Mesenteric fat pad (tissue), 1 donor: Measurements from ENCODE around the gene PARP8. TPM values are rescaled to one million over a fixed set of nuclear protein-coding genes. Genes with fewer than 3 reads are reported as not detected.
"Not testable (repeated sequence)": the region's sequence is repeated elsewhere in the genome, so short reads cannot be mapped to it uniquely, and the experiment has no call there.

Experiments used
- DNase-seq: peaks from one replicate; pipeline ENCODE4 v3.0.0-alpha.2; 2020; ENCODE audit warnings: low spot score
- total RNA-seq: library from RNA; stranded (reverse); fragmentation: NEBNext Ultra II Directional; extraction: Animal tissue kit (Norgen Biotek cat#: 25700); gene quantifications from one replicate; pipeline ENCODE4 v1.2.1, GENCODE V29; 2021
- donor health status: DM: yes; HTN: yes; CAD: no.

PARP8 gene
- total RNA-seq, 1 donor from 2014 or later: 28.0 TPM

DNA sequence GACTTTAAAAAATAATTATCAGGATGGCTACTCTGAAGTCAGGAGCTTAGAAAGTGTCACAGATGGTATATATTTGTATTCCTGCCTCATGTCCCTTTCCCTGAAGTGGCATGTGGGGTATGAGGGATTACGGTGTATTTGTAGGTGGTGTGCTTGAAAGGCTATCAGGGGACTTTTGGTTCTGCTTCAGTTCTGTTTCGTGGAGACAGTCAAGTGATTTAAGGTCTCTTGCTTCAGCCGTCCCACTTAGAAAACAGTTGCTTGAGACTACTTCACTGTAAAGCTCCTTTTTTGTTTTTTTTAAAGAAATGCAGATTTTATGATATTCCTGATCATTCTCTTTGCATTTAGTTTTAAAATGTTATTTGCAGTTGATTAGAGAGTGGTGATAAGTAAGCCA lies 18.3 kb downstream of the PARP8 start:
- DNase-seq: no peak

DNA sequence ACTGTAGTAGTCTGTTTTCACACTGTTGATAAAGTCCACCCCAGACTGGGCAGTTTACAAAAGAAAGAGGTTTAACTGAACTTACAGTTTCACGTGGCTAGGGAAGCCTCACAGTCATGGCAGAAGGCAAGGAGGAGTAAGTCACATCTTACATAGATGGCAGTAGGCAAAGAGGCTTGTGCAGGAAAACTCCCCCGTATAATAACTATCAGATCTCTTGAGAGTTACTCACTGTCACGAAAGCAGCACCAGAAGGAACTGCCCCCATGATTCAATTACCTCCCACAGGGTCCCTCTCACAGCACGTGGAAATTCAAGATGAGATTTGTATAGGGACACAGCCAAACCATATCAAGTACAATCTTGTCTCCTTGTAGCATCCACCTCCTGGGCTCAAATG lies 21.1 kb downstream of the PARP8 start:
- no peak for DNase-seq

DNA sequence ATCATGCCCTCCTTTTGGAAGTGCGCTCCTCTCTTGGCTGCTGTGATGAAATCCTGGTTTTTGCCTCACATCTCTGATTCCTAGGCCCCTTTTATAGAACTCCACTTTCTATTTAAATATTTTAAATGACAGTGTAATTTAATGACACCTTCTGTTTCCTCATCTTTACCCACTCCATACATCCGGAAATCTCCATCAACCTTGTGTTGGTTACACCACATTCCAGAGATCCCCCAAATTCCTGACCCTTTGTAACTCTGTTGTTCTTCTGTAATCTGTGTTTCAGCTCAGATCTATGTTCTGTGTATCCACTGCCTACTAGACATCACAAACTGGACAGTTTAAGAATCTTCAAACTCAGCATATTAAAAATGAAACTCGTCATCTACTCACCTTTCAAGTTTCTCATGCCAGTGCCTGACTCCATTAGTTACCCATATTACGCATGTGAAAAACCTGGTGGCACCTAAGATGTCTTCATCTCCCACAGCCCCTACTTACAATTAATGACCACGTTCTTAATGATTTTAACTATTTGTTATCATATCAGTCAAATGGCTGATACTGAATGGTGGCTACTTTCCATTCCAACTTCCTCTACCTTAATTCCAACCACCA lies 25.1 kb downstream of the PARP8 start:
- no peak for DNase-seq

DNA sequence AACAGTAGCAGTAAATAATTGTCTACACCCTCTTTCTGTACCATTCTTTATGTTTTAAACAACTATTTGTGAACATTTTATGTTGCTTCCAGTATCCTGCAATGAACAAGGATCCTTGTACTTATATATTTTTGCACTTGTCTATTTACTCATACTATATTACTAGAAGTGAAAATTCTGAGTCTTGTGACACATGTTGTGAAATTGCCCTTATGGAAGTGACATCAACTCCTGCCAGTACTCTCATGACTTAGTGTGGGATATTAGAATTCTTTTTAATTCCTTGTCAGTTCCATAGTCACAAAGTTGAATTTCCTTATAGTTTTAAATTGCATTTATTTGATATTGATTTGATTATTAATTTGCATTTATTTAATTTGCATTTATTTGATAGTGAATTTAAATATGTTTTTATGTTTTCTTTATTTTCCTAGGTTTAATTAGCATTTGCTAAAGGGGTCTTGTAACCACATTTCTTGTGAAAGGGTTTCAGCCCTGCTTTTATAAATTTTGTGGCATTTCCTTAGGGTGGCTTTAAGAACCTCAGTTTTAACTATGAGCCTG lies 27.7 kb downstream of the PARP8 start:
- DNase-seq: no peak

DNA sequence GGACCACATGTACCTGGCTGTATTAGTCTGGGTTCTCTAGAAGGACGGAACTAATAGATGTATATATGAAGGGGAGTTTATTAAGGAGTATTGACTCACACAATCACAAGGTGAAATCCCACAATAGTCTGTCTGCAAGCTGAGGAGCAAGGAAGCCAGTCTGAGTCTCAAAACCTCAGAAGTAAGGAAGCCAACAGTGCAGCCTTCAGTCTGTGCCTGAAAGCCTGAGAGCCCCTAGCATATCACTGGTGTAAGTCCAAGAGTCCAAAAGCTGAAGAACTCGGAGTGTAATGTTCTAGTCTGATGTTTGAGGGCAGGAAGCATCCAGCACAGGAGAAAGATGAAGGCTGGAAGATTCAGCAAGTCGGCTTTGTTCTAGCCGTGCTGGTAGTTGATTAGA lies 28.2 kb downstream of the PARP8 start:
- DNase-seq: not testable (repeated sequence)

DNA sequence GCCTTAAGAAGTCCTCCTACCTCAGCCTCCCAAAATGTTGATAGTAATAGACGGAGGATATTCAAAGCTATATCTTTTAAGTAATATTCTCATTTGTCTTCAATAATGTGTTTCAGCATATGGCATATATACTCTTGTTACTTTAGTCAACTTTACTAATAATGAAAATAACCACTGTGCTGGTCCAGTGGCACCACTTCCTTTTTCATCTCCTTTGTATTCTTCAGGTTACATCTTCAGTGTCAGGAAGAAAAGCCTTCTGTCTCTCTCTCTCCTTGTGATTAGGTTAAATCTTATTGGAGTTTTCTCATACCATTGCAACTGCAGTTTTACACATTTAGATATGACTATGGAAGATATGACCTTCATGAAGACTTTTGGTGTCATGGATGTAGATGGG lies 31.3 kb downstream of the PARP8 start:
- DNase-seq: no peak

DNA sequence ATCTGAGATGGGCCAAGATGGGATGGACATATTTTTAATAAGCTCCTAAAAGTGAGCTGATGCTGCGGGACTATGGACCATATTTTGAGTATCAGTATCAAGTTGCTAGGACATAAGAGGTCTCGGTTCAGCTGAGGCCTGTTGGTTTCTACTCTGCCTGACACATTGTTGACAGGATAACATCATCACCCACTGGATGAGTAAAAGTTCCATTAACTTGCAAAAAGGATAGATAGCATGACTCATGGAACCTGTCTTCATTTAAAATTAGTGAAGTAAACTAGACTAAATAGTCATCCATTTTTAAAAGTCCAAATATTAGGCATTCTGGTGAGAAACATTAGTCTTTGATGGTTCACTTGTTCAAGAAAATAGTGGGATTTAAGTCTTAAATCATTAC lies 33.3 kb downstream of the PARP8 start:
- DNase-seq: no peak

DNA sequence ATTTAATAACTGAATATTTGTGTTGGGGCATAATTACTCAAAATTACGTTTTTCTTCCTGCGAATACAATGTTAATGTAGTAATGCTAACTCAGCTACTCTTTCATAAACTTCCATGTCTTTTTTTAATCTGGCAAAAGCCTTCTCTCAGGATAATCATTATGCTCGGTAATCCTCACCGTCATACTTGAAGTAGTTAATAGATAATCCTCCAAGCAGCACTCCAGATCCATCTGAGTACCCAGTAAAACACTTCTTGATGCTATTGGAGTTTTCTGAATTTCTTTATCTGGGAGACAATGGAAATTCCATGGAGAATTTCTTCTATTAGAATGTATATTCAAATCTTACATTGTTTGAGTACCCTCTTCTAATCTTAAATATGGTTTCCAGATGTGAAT lies 34.3 kb downstream of the PARP8 start:
- DNase-seq: no peak

DNA sequence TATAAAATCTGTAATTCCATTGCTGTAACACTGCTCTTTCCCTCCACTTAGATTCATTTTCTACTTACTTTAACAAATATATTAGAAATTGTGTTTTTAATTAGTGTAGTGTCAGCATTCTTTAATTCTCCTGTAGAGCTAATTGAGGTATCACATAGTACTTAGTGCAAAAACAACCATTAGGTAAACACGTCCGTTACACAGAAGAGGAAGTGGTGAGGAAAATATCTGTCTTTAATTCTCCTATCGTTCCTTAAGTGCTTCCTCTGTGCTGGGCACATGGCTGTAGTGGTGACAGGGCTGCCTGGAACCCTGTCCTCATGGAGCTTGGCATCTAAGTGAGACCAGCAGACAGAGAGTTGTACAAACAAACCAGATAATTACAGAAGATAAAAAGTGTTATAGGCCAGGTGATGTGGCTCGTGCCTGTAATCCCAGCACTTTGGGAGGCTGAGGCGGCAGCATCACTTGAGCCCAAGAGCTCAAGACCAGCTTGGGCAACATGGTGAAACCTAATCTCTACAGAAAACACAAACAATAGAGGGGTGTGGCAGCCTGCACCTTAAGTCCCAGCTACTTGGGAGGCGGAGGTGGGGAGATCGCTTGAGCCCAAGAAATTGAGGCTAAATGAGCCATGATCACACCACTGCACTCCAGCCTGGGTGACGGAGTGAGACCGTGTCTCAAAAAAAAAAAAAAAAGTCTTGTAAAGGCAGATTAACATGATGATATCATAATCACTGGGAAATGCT lies 36.4 kb downstream of the PARP8 start:
- no peak for DNase-seq

DNA sequence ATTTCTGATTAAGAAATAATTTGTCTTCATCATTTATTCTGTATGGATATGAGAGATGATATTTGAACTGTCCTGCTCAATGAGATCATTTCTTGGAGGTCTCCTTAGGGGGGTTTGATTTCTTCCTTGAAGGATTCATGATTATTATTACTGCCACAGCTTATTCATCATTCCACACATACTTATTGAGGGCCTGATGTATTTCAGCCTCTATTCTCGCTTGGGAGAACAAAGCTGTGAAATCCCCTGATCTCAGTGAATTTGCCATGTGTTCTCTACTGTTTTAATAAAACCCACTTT lies 36.9 kb downstream of the PARP8 start:
- DNase-seq: no peak

DNA sequence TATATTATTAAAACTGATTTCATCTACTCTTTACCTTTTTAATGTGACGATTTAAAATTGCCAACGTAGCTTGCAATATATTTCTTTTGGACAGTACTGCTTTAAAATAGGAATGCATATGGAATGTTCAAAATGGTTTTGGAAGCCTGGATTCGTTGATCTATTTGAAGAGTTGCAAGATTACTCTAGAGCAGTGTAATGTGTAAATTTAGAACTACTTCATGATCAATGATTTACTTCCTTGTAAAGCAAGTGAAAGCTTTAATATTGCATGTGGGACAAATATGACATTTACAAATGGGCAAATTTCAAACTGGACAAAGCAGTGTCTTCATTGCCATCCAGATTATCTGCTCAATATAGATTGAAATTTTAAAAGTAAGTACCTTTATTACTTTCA lies 38.3 kb downstream of the PARP8 start:
- DNase-seq: no peak

DNA sequence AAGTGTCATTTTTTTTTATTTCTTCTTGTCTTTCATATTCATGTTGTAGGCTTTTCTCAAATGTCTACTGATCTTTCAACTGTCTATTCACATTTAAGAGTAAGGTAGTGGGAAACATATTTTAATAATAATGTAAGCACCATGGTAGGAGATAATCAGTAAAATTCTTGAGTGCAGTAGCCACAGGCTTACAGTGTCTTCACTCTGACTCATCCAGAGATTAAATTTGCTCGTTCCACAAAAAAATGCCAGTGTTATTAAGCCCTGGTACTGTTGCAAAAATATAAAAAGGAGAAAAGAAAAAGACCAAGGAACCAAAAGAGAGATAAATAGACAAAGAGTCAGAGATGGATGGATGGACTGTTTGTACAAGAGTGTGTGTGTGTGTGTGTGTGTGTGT lies 43.0 kb downstream of the PARP8 start:
- no peak for DNase-seq

DNA sequence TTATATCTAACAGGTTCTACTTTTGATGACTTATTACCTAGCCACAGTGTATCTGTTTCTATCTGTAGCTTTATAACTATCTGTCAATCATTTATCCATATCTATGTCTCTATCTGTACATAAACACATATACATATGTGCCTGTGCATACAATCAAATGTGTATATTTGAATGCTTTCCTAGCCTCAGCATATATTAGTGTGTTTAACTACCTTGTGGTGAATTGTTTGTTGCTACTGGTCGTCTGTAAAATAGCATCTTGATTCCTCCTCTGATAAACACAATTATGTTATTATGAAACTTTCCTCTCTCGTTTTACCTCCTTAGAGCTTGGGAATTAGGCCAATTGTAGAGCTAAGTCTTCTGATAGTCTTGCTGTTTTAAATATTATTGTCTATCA lies 44.4 kb downstream of the PARP8 start:
- DNase-seq: no peak

DNA sequence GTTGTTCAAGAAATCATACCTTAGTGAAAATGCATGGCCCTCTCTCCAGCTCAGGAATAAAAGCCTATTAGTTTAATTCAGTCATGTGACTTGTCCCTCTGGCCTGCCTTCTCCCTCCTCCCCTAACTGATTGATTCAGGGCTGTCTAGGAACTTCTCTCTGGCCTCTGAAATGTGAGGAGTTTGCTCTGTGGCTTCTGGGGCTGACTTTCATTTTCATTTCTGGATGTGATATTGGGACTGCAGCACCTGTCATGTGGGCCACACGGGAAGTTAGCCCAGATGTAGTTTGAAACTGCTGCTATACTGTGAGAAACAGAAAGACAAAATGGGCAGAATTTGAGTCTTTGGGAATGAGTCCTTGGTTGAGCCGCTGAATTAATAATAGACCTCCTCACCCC lies 44.8 kb downstream of the PARP8 start:
- DNase-seq: no peak

DNA sequence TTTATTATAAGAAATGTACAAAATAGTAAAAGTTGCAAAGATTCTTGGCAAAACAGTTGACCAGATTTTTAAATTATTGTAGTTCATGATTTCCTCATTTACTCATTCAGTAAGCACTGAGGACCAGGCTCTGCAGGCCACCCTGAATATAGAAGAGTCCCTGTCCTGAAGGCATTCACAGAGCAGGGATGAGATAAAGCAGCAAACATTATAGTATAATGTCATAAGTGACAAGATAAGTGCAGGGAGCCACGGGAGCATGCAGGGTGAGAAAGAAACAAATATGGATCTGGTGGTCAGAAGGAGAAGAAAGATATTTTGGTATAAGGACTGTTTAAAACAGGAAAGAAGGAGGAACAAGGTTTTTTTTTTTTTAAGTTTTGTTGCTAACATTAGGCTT lies 46.0 kb downstream of the PARP8 start:
- no peak for DNase-seq

DNA sequence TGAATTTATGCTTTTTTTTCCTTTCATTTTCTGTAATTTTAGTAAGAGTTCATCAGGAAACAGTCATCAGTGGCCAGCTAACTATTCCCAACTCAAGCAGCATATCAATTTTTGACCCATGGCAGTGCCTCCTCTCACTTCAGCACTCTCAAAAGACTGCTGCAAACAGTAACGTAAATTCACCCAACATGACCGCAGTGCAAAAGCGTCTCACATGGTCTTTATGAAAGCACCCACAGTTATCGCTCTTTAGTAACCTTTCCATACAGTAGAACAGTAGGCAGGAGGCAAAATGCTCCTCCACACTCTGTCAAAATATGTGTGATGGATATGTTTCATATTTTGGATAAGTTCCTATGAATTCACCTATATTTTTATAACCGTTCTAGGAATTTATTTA lies 48.6 kb downstream of the PARP8 start:
- no peak for DNase-seq

DNA sequence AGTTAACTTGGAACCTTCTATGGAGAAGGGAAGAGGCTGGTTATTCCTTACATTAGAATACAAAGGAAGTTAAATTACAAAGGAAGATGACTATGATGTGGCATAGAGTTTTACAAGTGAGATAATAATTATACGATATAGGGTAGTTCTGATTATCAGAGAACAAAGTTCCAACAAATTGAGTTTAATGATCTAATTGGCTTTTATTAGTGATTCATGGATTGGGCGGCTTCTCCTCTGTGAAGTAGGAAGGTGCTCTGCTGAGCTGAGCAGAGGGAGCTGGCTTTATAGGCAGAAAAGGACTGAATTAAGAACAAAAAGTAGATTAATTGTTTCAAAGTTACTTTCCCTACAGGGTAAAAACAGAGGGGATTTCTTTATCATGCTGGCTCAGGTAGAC lies 49.7 kb downstream of the PARP8 start:
- no peak for DNase-seq

DNA sequence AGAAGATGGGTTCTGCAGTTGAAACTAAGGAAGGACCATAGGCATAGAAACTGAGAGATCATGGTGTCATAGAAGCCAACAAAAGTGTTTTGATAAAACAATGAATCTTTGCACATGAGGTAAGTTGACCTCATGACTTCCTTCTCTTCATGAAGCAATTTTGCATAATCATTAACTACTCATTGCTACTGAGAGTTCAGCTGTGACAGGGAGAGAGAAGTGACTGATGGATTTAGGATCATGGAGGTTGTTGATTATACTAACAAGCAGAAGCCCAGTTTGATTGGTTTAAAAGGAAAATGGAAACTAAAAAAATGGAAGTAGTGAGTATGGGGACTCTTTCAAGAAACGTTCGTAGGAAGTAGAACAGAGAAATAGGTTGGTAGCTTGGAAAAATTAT lies 51.2 kb downstream of the PARP8 start:
- no peak for DNase-seq

DNA sequence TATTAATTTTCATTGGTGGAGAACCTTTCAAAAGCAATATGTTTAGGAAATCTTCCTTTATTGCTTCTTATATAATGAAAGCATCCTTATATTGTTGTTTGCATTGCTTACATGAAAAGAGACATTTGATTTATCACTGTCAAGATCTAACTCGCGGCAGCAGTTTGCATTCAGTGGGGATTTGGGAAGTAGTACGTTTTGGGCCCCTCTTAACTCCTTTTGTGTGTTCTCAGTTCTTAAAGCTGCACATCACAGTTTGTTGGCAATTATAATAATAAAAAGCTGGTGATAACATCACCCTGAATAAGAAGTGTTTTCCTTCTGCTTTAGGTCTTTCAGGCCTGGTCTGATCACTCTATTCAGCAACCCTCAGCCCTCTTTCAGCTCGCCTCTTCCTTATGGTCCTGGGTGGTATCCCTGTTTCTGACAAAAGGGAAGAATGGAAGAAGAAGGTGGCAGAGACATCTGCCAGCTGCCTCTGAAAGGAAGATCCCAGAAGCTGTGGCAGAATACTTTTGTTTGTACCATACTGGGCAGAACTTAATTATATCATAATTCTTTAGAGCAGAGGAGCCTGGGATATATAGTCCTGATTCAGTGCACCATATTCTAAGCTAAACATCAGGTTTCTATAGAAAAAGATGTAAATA lies 53.7 kb downstream of the PARP8 start:
- DNase-seq: no peak

DNA sequence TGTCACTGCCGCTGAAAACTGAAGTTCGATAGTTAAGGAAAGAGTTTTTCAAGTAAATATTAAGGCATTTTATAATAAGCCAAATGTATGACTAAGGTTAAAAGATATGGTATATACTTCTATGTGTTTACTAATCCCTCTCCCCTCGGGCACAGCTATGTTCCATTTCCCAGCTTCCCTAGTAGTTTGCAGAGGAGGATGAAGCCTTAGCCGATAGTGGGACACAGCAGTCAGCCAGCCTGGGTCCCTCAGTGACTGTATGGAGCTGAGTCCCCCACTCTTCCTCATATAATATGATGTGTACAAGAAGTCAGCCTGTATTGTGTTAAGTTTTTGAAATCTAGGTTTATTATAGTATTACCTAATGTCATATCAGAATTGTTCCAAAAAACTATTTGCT lies 55.8 kb downstream of the PARP8 start:
- DNase-seq: no peak

DNA sequence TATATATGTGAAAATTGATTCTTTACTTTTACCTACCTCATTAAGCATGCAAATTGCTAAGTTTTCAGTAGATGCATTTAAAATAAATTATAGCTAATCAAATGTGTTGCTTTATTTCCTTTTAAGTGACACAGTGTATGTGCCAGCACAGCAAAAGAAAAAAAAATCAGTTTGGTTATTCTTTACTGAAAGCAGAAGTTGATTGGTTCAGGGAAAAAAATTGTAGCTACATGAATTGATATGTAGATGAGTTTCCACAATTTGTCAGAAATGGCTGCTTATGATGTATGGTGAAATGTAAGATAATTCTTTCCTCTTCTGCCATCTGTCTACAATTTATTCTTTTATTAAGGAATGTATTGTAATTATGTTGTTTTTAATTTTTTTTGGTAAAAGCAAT lies 57.8 kb downstream of the PARP8 start:
- no peak for DNase-seq

DNA sequence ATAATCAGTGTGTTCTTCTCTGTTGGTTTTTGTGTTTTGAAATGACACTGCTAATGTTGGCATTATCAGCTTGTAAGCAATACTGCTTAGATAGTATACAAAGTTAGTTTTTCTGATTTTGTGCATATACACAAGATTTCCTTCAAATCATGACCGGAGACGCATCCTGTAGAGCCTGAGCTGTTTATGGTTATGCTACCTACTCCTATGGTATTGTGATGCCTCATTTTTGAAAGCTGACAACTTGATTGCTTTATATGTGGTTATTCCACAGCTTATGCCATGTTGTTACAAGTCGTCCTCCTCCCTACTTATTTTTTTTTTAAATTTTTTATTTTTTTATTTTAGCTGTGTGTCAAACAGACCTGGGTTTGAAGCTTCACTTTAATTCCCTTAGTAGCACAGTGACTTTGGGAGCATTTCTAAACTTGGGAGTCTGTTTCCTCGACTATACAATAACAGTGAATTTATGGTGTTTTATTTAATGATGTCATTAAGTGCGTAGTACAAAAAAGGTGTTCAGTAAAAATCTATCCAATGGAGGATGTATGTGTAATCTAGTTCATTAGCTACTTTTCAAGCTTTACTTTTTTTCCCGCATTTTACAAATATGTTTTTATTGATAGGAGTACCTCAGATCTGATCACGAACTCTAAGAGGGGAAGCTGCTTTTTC lies 59.5 kb downstream of the PARP8 start:
- no peak for DNase-seq
